Activated naive CD4-positive, alpha-beta T cell treated with Interleukin-2 at 50 U/mL for 16 hours (primary cell): ENCODE data around the gene MPHOSPH6.
"Not testable (repeated sequence)": the region's sequence is repeated elsewhere in the genome, so short reads cannot be mapped to it uniquely, and the experiment has no call there.

Experiments used
- DNase-seq: peaks from one replicate; pipeline ENCODE4 v3.0.0-alpha.2; 2020

MPHOSPH6 gene

GRCh38 chr16:82169861-82170845, at the start of gene MPHOSPH6:
MPHOSPH6 (minus strand) TSS chr16:82170224; CDS start chr16:82170175, 49 bp downstream.
- peak; percentile 92 for DNase-seq

- no peak for DNase-seq
Observed at GRCh38 chr16:82219298-82219697, 49.3 kb upstream of the MPHOSPH6 start.

- DNase-seq, result not testable (repeated sequence)
Observed at GRCh38 chr16:82209314-82209713, 39.3 kb upstream of the MPHOSPH6 start.

- DNase-seq, result no peak
Observed at GRCh38 chr16:82203198-82203597, 33.2 kb upstream of the MPHOSPH6 start.

GRCh38 chr16:82201926-82202325, 31.9 kb upstream of the MPHOSPH6 start:
- no peak for DNase-seq

- DNase-seq, result no peak
Observed at GRCh38 chr16:82201351-82201750, 31.3 kb upstream of the MPHOSPH6 start.

GRCh38 chr16:82199209-82199608, 29.2 kb upstream of the MPHOSPH6 start:
- no peak for DNase-seq

- no peak for DNase-seq
Observed at GRCh38 chr16:82197540-82198240, 27.7 kb upstream of the MPHOSPH6 start.

- DNase-seq, result no peak
Observed at GRCh38 chr16:82195917-82196494, 26.0 kb upstream of the MPHOSPH6 start.

GRCh38 chr16:82194086-82194485, 24.1 kb upstream of the MPHOSPH6 start:
- DNase-seq, result no peak

- peak; percentile 6 for DNase-seq
Observed at GRCh38 chr16:82192665-82193064, 22.6 kb upstream of the MPHOSPH6 start.

GRCh38 chr16:82190386-82190785, 20.4 kb upstream of the MPHOSPH6 start:
- no peak for DNase-seq

- no peak for DNase-seq
Observed at GRCh38 chr16:82187829-82188228, 17.8 kb upstream of the MPHOSPH6 start.

- no peak for DNase-seq
Observed at GRCh38 chr16:82185012-82185411, 15.0 kb upstream of the MPHOSPH6 start.

- no peak for DNase-seq
Observed at GRCh38 chr16:82184213-82184612, 14.2 kb upstream of the MPHOSPH6 start.

- no peak for DNase-seq
Observed at GRCh38 chr16:82183004-82183397, 13.0 kb upstream of the MPHOSPH6 start.

GRCh38 chr16:82182266-82183003, 12.4 kb upstream of the MPHOSPH6 start:
- DNase-seq, result no peak

- DNase-seq, result no peak
Observed at GRCh38 chr16:82181461-82182185, 11.6 kb upstream of the MPHOSPH6 start.

- no peak for DNase-seq
Observed at GRCh38 chr16:82178352-82178751, 8.3 kb upstream of the MPHOSPH6 start.

- DNase-seq, result no peak
Observed at GRCh38 chr16:82177555-82177954, 7.5 kb upstream of the MPHOSPH6 start.

- no peak for DNase-seq
Observed at GRCh38 chr16:82176204-82176603, 6.2 kb upstream of the MPHOSPH6 start.

- no peak for DNase-seq
Observed at GRCh38 chr16:82175627-82176026, 5.6 kb upstream of the MPHOSPH6 start.
